A549 (cell line): ENCODE measurements around the gene RRAS2.
"Not testable (repeated sequence)": the region's sequence is repeated elsewhere in the genome, so short reads cannot be mapped to it uniquely, and the experiment has no call there.

Experiments
- CEBPB ChIP-seq, 2 experiments: fragments of >200 bp in 1 of 2; sonication (Bioruptor Twin) in 1 of 2; formaldehyde crosslinking in 1 of 2; IDR thresholded peaks; 2 replicates each; pipeline ENCODE4 v1.6.1; 2012 to 2016
- CTCF ChIP-seq: fragments of >200 bp; sonication (Bioruptor Twin); formaldehyde crosslinking; IDR thresholded peaks from 3 replicates; pipeline ENCODE4 v1.5.1; 2016
- E2F6 ChIP-seq: IDR thresholded peaks from 2 replicates; pipeline ENCODE4 v1.6.1; 2012; ENCODE audit warnings: low read depth, borderline replicate concordance
- HDAC2 ChIP-seq: fragments of 200-600 bp; sonication (generic); IDR thresholded peaks from 2 replicates; pipeline ENCODE4 v1.6.1; 2016
- JUNB ChIP-seq: fragments of >200 bp; sonication (Bioruptor Twin); formaldehyde crosslinking; IDR thresholded peaks from 2 replicates; pipeline ENCODE4 v1.6.1; 2016
- MAX ChIP-seq: IDR thresholded peaks from 2 replicates; pipeline ENCODE4 v1.6.1; 2012
- MYC ChIP-seq: IDR thresholded peaks from 2 replicates; pipeline ENCODE4 v1.6.1; 2012; ENCODE audit warnings: mild to moderate bottlenecking, inconsistent platforms, low read length, improper control_type of control experiment, borderline replicate concordance
- POLR2A ChIP-seq: IDR thresholded peaks from 2 replicates; pipeline ENCODE4 v1.6.1; 2012; ENCODE audit warnings: mild to moderate bottlenecking, low read length
- RAD21 ChIP-seq, 2 experiments: fragments of >200 bp in 1 of 2; sonication (Bioruptor Twin) in 1 of 2; formaldehyde crosslinking in 1 of 2; IDR thresholded peaks in 1 of 2; conservative IDR thresholded peaks in 1 of 2; 2 replicates in 1 of 2; 3 replicates in 1 of 2; pipeline ENCODE4 v1.6.1; 2012 to 2018; ENCODE audit warnings: inconsistent platforms in 1 of 2
- RCOR1 ChIP-seq: fragments of 150-350 bp; IDR thresholded peaks from 2 replicates; pipeline ENCODE4 v1.6.1; 2014; ENCODE audit warnings: antibody characterized with exemption, low read length, low read depth
- REST ChIP-seq: fragments of 200-600 bp; sonication (generic); IDR thresholded peaks from 2 replicates; pipeline ENCODE4 v1.6.1; 2016; ENCODE audit warnings: antibody characterized with exemption, mild to moderate bottlenecking, moderate library complexity
- RFX5 ChIP-seq: fragments of 450-650 bp; IDR thresholded peaks from 2 replicates; pipeline ENCODE4 v1.7.1; 2014; ENCODE audit warnings: antibody characterized with exemption, mild to moderate bottlenecking, moderate library complexity
- SMC3 ChIP-seq: fragments of >200 bp; sonication (Bioruptor Twin); formaldehyde crosslinking; IDR thresholded peaks from 3 replicates; pipeline ENCODE4 v1.6.1; 2018; ENCODE audit warnings: inconsistent platforms

- not testable (repeated sequence) for TF ChIP-seq CTCF; CEBPB (IDR thresholded peaks at IDR 0.05); POLR2A; JUNB; MAX; REST; SMC3; RAD21 (conservative IDR thresholded peaks at IDR 0.05 in 1 of 2, IDR thresholded peaks at IDR 0.05 in 1 of 2); MYC; E2F6; RCOR1; HDAC2; RFX5
Measured at GRCh38 chr11:14345016-14345415, 14.0 kb downstream of the RRAS2 start.
